Measurements from ENCODE around the gene ASTN2. TPM values are rescaled to one million over a fixed set of nuclear protein-coding genes. Genes with fewer than 3 reads are reported as not detected.

The ASTN2 gene
- total and polyA plus RNA-seq, 10 of the 15 experiments (the other 5 are each of a cell fraction or from before 2014, with no cell fraction given), result 1.4 to 15.7 (median 7.0) TPM

GRCh38 chr9:116501871-116502270, 913.0 kb downstream of the ASTN2 start:
- no peaks in the 10 kb centered on the region for H3K36me3 ChIP-seq (ENCODE audit: control insufficient read depth in 2 of 2, insufficient read depth in 2 of 2, low read length in 1 of 2)
- ChIA-PET CTCF (no interaction called here), RAD21 (ENCODE audit: unreplicated experiment) (no interaction called here), POLR2A (no interaction called here), SMC1A (ENCODE audit: uncharacterized antibody, unreplicated experiment) (no interaction called here)
- DNase-seq (ENCODE audit: low read depth, low spot score) (no peak), FAIRE-seq (no peak), ATAC-seq (no peak)
- H3K4me2 ChIP-seq (ENCODE audit: control insufficient read depth, insufficient read depth), result no peak overlapping the region
- no peak overlapping the region for H3K9ac ChIP-seq (ENCODE audit: control insufficient read depth, insufficient read depth, low read length)
- in situ Hi-C loops (cut with MboI), result no loop called here
- 40% methylated on average over 1 of the region's 1 CpG for WGBS (ENCODE audit: insufficient coverage, insufficient replicate concordance, low lambda C conversion rate, missing lambda C conversion rate)
- H3K4me1 ChIP-seq (ENCODE audit: control insufficient read depth, insufficient read depth, low read length), result peaks cover 4% of the 10 kb centered on the region
- H3K27me3 ChIP-seq (replicated peaks in 1 of 2; ENCODE audit: control insufficient read depth in 2 of 2, insufficient read depth in 2 of 2, low read length in 1 of 2), result no peaks in the 10 kb centered on the region
- BruUV-seq (replicated peaks), result no TSS peak
- H3K27ac ChIP-seq (ENCODE audit: control insufficient read depth, insufficient read depth), result no peak overlapping the region
- no peaks in the 10 kb centered on the region for H4K20me1 ChIP-seq (ENCODE audit: control insufficient read depth, insufficient read depth)
- intact Hi-C loops (cut with micrococcal nuclease; ENCODE audit: unreplicated experiment), result no loop called here
- H3K9me3 ChIP-seq (replicated peaks; ENCODE audit: control insufficient read depth, insufficient read depth, low read length), result no peaks in the 10 kb centered on the region
- H2AFZ ChIP-seq (ENCODE audit: control insufficient read depth, low read depth, low read length), result no peak overlapping the region
- H3K4me3 ChIP-seq, result no peak overlapping the region
- no peaks in the 10 kb centered on the region for H3K79me2 ChIP-seq (ENCODE audit: control insufficient read depth, insufficient read depth, low read length)
- TF ChIP-seq ZNF687 (IDR thresholded peaks at IDR 0.05) (no peak), E2F8 (IDR thresholded peaks at IDR 0.05; ENCODE audit: low read depth, partially characterized antibody) (no peak), BHLHE40 (IDR thresholded peaks at IDR 0.05; ENCODE audit: borderline replicate concordance in 1 of 2, low read depth in 2 of 2, low read length in 1 of 2) (no peak), EGR1 (IDR thresholded peaks at IDR 0.05; ENCODE audit: borderline replicate concordance in 1 of 2, low read depth in 2 of 2, low read length in 2 of 2) (no peak), MYC (IDR thresholded peaks at IDR 0.05; ENCODE audit: insufficient read depth, insufficient read length, insufficient replicate concordance, low read length, severe bottlenecking) (no peak), NR2C1 (IDR thresholded peaks at IDR 0.05) (no peak), CTCF (IDR thresholded peaks at IDR 0.05 in 2 of 3, conservative IDR thresholded peaks at IDR 0.05 in 1 of 3; ENCODE audit: control insufficient read depth in 2 of 3, extremely low read depth in 1 of 3, insufficient read depth in 1 of 3, low read depth in 3 of 3, low read length in 3 of 3) (no peak), RAD21 (IDR thresholded peaks at IDR 0.05; ENCODE audit: insufficient read depth, low read depth, low read length) (no peak), NFYB (IDR thresholded peaks at IDR 0.05; ENCODE audit: insufficient read depth, low read depth, low read length) (no peak), CBX5 (IDR thresholded peaks at IDR 0.05; ENCODE audit: low read depth) (no peak), ZNF274 (IDR thresholded peaks at IDR 0.05; ENCODE audit: insufficient read depth, insufficient read length) (no peak)
